HepG2 (cell line): Measurements from ENCODE around the gene SGPP1. TPM values are rescaled to one million over a fixed set of nuclear protein-coding genes. Genes with fewer than 3 reads are reported as not detected.

Experiments
- ATAC-seq: fragments of 200-7000 bp; cut with Tn5 transposase; 3 replicates; pipeline ENCODE4 v1.9.1; 2020; ENCODE audit warnings: mild to moderate bottlenecking, moderate library complexity
- BruUV-seq: library from RNA; stranded (reverse); fragments of 400-500 nt; replicated peaks from 2 replicates; lab custom pipeline; 2021; lab: Mats Ljungman, UMichigan
- CTCF ChIA-PET: fragments of 300-600 bp; formaldehyde crosslinking; extraction: SDS; loops from one replicate; lab custom pipeline; 2021; ENCODE audit warnings: low total read pairs, inconsistent platforms, low intra/inter-chr PET ratio; lab: Yijun Ruan, JAX
- POLR2A ChIA-PET: fragments of 350-600 bp; sonication (Branson Sonifier 250); formaldehyde crosslinking; loops from one replicate; lab custom pipeline; 2020; ENCODE audit warnings: antibody characterized with exemption, inconsistent platforms; lab: Yijun Ruan, JAX
- DNase-seq: peaks from one replicate; pipeline ENCODE4 v3.0.0-alpha.2; 2015; ENCODE audit warnings: low spot score
- FAIRE-seq: peaks from 3 replicates; lab custom pipeline; 2011; peaks lifted over from hg19 to GRCh38; lab: Jason Lieb, UNC
- H2AFZ ChIP-seq: one replicate; pipeline ENCODE4 v1.6.1; 2011; ENCODE audit warnings: low read length, inconsistent platforms
- H3K27ac ChIP-seq: fragments of 300-600 bp; 3 replicates; pipeline ENCODE4 v1.8.0; 2011; ENCODE audit warnings: mixed run types, mild to moderate bottlenecking, mixed read lengths, low read length, inconsistent platforms; ENCODE audit not compliant: insufficient read depth; ENCODE audit errors: extremely low read length
- H3K27me3 ChIP-seq, 2 experiments: fragments of 200-600 bp in 1 of 2; 2 replicates in 1 of 2; 3 replicates in 1 of 2; pipeline versions ENCODE4 v1.6.0 to v1.8.0; 2011; ENCODE audit warnings: low read length in 2 of 2, mild to moderate bottlenecking in 2 of 2, moderate library complexity in 2 of 2, inconsistent platforms in 1 of 2; ENCODE audit not compliant: insufficient read depth in 2 of 2, control insufficient read depth in 1 of 2
- H3K36me3 ChIP-seq, 2 experiments: fragments of 200-600 bp in 1 of 2; replicated peaks in 1 of 2; 2 replicates in 1 of 2; 3 replicates in 1 of 2; pipeline versions ENCODE4 v1.5.1 to v1.8.0; 2011; ENCODE audit warnings: low read length in 2 of 2, inconsistent platforms in 1 of 2; ENCODE audit not compliant: insufficient read depth in 2 of 2, control insufficient read depth in 1 of 2
- H3K4me1 ChIP-seq: 2 replicates; pipeline ENCODE4 v1.5.1; 2012; ENCODE audit warnings: low read length, inconsistent platforms; ENCODE audit not compliant: insufficient read depth
- H3K4me2 ChIP-seq: 2 replicates; pipeline ENCODE4 v1.6.0; 2011; ENCODE audit warnings: low read depth, low read length, inconsistent platforms
- H3K4me3 ChIP-seq, 3 experiments: fragments of 200-600 bp in 1 of 3; sonication (generic), shearing (Covaris generic) in 1 of 3; replicated peaks in 1 of 3; 2 replicates each; pipeline ENCODE4 v1.5.1; 2011 to 2016; ENCODE audit warnings: low read length in 3 of 3, inconsistent platforms in 2 of 3, low read depth in 2 of 3, mild to moderate bottlenecking in 2 of 3, control low read depth in 1 of 3, mixed read lengths in 1 of 3; ENCODE audit not compliant: insufficient read depth in 1 of 3
- H3K79me2 ChIP-seq: one replicate; pipeline ENCODE4 v1.6.1; 2011; ENCODE audit warnings: low read length, inconsistent platforms; ENCODE audit not compliant: insufficient read depth
- H3K9ac ChIP-seq: 2 replicates; pipeline ENCODE4 v1.6.0; 2011; ENCODE audit warnings: mild to moderate bottlenecking, low read depth, low read length, inconsistent platforms; ENCODE audit not compliant: insufficient read depth
- H3K9me3 ChIP-seq: 2 replicates; pipeline ENCODE4 v1.5.1; 2012; ENCODE audit warnings: mild to moderate bottlenecking, low read length
- H4K20me1 ChIP-seq: 2 replicates; pipeline ENCODE4 v1.6.0; 2011; ENCODE audit warnings: inconsistent platforms, mild to moderate bottlenecking, low read length, moderate library complexity; ENCODE audit not compliant: insufficient read depth
- AGO2 ChIP-seq: fragments of 200-400 bp; formaldehyde crosslinking; optimal IDR thresholded peaks from 2 replicates; pipeline ENCODE3; 2017; ENCODE audit warnings: mild to moderate bottlenecking, low read depth, low read length, moderate library complexity
- CBX2 ChIP-seq, 2 experiments: fragments of 200-600 bp in 1 of 2; sonication (generic); formaldehyde crosslinking in 1 of 2; IDR thresholded peaks; 2 replicates each; pipeline versions ENCODE4 v1.7.0 to v1.8.1; 2018 to 2022; ENCODE audit warnings: low read depth in 2 of 2, low read length in 1 of 2, mild to moderate bottlenecking in 1 of 2, missing genetic modification reagents in 1 of 2
- FOXM1 ChIP-seq: sonication (generic); formaldehyde crosslinking; IDR thresholded peaks from 2 replicates; pipeline ENCODE4 v1.5.0; 2020; ENCODE audit warnings: missing genetic modification reagents
- HNF4A ChIP-seq: sonication (generic); formaldehyde crosslinking; IDR thresholded peaks from 2 replicates; pipeline ENCODE4 v1.4.0; 2020; ENCODE audit warnings: missing genetic modification reagents
- ISX ChIP-seq: sonication (generic); formaldehyde crosslinking; conservative IDR thresholded peaks from 2 replicates; pipeline ENCODE4 v1.5.0; 2020; ENCODE audit warnings: missing genetic modification reagents
- MAFF ChIP-seq: IDR thresholded peaks from 2 replicates; pipeline ENCODE4 v1.6.1; 2011; ENCODE audit warnings: low read depth, low read length, improper control_type of control experiment
- NFYC ChIP-seq: IDR thresholded peaks from 2 replicates; pipeline ENCODE4 v1.6.1; 2016; ENCODE audit warnings: missing genetic modification reagents, missing compliant biosample characterization
- PRMT3 ChIP-seq: sonication (generic); formaldehyde crosslinking; IDR thresholded peaks from 2 replicates; pipeline ENCODE4 v1.8.1; 2022; ENCODE audit warnings: low read depth, mild to moderate bottlenecking, moderate library complexity, missing genetic modification reagents, borderline replicate concordance
- RARA ChIP-seq: IDR thresholded peaks from 2 replicates; pipeline ENCODE4 v1.6.1; 2016; ENCODE audit warnings: missing genetic modification reagents, missing compliant biosample characterization
- ZNF337 ChIP-seq: sonication (generic); formaldehyde crosslinking; IDR thresholded peaks from 2 replicates; pipeline ENCODE4 v1.5.1; 2020; ENCODE audit warnings: missing genetic modification reagents, low read depth, mild to moderate bottlenecking, borderline replicate concordance
- ZNF619 ChIP-seq: sonication (generic); formaldehyde crosslinking; IDR thresholded peaks from 2 replicates; pipeline ENCODE4 v1.4.0; 2020; ENCODE audit warnings: mild to moderate bottlenecking, missing genetic modification reagents
- ZNF768 ChIP-seq: sonication (generic); formaldehyde crosslinking; IDR thresholded peaks from 2 replicates; pipeline ENCODE4 v1.4.0; 2020; ENCODE audit warnings: missing genetic modification reagents
- WGBS: methylation state at CpG from one replicate; pipeline ENCODE4 v1.1.6; 2017; ENCODE audit warnings: low lambda C conversion rate; 5-methylcytosine and 5-hydroxymethylcytosine counted together
- in situ Hi-C: cut with HindIII; loops from 2 replicates; pipeline ENCODE4 v1.10.0; 2017; ENCODE audit warnings: low pct_unique_long_range_greater_than_20kb; ENCODE audit not compliant: extremely low pct_ligation_motif_present
- intact Hi-C: fragments of 100-400 bp; cut with micrococcal nuclease; formaldehyde crosslinking; loops from one replicate; pipeline ENCODE4 v1.10.0; 2022; ENCODE audit not compliant: unreplicated experiment
- polyA plus RNA-seq, 8 experiments: library from polyadenylated mRNA; depleted of rRNA in 3 of 8; stranded (reverse) in 7 of 8; unstranded in 1 of 8; fragments of >200 nt; fragmentation: Illumina TruSeq in 4 of 8; extraction: Trizol in 4 of 8; gene quantifications; 2 replicates each; pipeline versions ENCODE4 v1.2.1 to v1.2.3, GENCODE V29; 2011 to 2016; ENCODE audit warnings: low read depth in 4 of 8, missing spikeins in 1 of 8, mixed read lengths in 1 of 8; ENCODE audit not compliant: insufficient read depth in 1 of 8
- total RNA-seq, 5 experiments: library from RNA; depleted of rRNA; stranded (reverse); fragments of >200 nt; fragmentation: Illumina TruSeq; extraction: Trizol; gene quantifications; 2 replicates each; pipeline ENCODE4 v1.2.3, GENCODE V29; 2016; ENCODE audit warnings: low read depth in 1 of 5
- TF ChIP-seq, protein P1 (sequence below): sonication (generic); formaldehyde crosslinking; IDR thresholded peaks from 2 replicates; pipeline ENCODE4 v1.4.0; 2020; ENCODE audit warnings: missing genetic modification reagents
- TF ChIP-seq, protein P2 (sequence below): sonication (generic); formaldehyde crosslinking; IDR thresholded peaks from 2 replicates; pipeline ENCODE4 v1.5.1; 2020; ENCODE audit warnings: mild to moderate bottlenecking, missing genetic modification reagents, moderate library complexity
- TF ChIP-seq, protein P3 (sequence below): IDR thresholded peaks from 2 replicates; pipeline ENCODE4 v1.6.1; 2016; ENCODE audit warnings: control low read depth

Gene SGPP1
- total and polyA plus RNA-seq, 2 of the 13 experiments (the other 11 are each of a cell fraction or from before 2014, with no cell fraction given) = 6.4 to 6.8 TPM

DNA sequence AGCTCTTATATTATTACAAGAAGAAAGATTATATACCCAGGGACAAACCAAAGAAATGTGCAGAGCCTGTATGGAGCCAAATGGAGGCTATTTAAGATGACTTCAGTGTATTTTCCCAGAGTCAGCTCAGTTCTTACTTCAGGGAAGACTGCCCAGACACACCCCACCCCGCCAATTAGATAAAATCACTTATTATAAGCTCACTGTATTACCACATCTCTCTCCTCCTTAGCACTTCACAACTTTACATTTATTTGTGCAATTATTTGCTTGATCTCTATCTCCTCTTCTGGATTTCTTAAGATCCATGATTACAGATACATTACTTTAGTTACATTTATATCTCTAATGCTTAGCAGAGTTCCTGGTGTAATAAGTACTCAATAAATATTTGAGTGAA, 61.5 kb downstream of the SGPP1 start (continued):
- TF ChIP-seq, protein P1, sequence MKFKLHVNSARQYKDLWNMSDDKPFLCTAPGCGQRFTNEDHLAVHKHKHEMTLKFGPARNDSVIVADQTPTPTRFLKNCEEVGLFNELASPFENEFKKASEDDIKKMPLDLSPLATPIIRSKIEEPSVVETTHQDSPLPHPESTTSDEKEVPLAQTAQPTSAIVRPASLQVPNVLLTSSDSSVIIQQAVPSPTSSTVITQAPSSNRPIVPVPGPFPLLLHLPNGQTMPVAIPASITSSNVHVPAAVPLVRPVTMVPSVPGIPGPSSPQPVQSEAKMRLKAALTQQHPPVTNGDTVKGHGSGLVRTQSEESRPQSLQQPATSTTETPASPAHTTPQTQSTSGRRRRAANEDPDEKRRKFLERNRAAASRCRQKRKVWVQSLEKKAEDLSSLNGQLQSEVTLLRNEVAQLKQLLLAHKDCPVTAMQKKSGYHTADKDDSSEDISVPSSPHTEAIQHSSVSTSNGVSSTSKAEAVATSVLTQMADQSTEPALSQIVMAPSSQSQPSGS (CRISPR knock-in tag) = no peak

DNA sequence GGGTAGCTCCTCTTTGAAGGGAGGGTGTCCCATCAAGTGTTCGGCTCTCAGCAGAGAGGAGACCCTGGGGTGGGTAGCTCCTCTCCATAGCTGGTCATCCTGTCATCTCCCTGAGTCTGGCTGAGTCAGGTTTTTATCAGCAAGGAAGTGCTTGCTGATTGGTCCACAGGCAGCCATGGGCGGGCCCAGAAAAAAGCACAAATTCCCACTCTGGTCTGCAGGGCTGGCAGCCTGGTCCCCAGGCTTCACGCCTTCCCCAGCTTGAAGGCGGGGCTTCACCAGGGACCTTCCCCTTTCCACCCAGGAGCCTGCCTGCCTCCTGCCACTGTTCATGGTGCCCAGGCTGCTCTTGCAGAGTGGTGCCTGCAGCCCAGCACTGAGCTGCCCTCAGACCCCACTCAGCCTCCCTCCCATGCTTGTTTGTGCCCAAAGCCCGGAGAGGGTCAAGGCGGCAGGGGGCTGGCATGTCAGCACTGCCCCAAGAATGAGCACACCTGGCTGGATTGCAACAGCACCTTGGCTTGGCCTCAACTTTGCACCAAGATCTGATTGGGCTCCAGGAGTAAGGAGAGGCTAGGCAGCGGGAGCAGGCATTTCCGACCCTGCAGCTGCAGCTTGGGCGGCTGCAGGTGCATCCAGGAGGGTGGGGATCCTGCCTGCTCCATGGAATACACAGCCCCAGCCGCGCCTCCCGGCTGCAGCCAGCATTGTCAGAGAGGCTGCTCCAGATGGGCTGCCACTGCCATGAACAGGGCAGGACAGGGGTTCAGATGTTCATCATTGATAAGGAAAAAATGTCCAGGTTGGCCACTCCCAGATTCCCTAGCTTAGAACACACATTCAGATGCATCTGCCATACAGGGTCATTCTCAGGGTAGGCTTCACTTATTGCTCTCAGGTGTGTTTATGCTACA, 64.2 kb downstream of the SGPP1 start:
- peak overlapping the region; percentile 61 for H3K4me2 ChIP-seq
- no peaks in the 10 kb centered on the region for H3K79me2 ChIP-seq
- no peaks in the 10 kb centered on the region for H3K9me3 ChIP-seq
- H3K9ac ChIP-seq = no peak overlapping the region
- ATAC-seq (peak; percentile 86), FAIRE-seq (no peak), DNase-seq (peak; percentile 30)
- CTCF ChIA-PET = no interaction called here
- no peak overlapping the region for H2AFZ ChIP-seq
- 89% methylated on average over 1 of the region's 12 CpGs for WGBS
- intact Hi-C loops (no loop called here), in situ Hi-C loops (no loop called here)
- H3K27me3 ChIP-seq = no peaks in the 10 kb centered on the region
- H3K36me3 ChIP-seq = no peaks in the 10 kb centered on the region
- no TSS peak for BruUV-seq
- peaks cover 25% of the 10 kb centered on the region for H3K4me1 ChIP-seq
- H3K4me3 ChIP-seq = peak overlapping the region in 2 of 3 experiments; percentile 24 to 43; a peak in 2 of 6 replicates
- no peaks in the 10 kb centered on the region for H4K20me1 ChIP-seq
- H3K27ac ChIP-seq = no peak overlapping the region
- POLR2A ChIA-PET = interaction anchor here (1.5 kb wide), 1 partner anchor 22 kb away, joined by 12 read pairs; the partner anchor contains the start of gene WDR89
- TF ChIP-seq PRMT3 (no peak), FOXM1 (no peak), ZNF768 (CRISPR knock-in tag) (peak; percentile 66; the same call in 1 of the 2 replicates), ZNF337 (CRISPR knock-in tag) (no peak), AGO2 (peak; percentile 21), NFYC (CRISPR knock-in tag) (peak; percentile 48; the same call in 1 of the 2 replicates), CBX2 (IDR thresholded peaks at IDR 0.05; ENCODE audit: low read depth, low read length) (no peak), CBX2 (CRISPR knock-in tag; IDR thresholded peaks at IDR 0.05; ENCODE audit: low read depth) (no peak), HNF4A (CRISPR knock-in tag) (peak; percentile 32; the same call in 1 of the 2 replicates), ZNF619 (CRISPR knock-in tag) (no peak), MAFF (peak; percentile 40; the same call in 1 of the 2 replicates), RARA (0 out of 2 replicates have a peak, but pooled peaks have one; percentile 16), ISX (CRISPR knock-in tag) (no peak)
- TF ChIP-seq, protein P2, sequence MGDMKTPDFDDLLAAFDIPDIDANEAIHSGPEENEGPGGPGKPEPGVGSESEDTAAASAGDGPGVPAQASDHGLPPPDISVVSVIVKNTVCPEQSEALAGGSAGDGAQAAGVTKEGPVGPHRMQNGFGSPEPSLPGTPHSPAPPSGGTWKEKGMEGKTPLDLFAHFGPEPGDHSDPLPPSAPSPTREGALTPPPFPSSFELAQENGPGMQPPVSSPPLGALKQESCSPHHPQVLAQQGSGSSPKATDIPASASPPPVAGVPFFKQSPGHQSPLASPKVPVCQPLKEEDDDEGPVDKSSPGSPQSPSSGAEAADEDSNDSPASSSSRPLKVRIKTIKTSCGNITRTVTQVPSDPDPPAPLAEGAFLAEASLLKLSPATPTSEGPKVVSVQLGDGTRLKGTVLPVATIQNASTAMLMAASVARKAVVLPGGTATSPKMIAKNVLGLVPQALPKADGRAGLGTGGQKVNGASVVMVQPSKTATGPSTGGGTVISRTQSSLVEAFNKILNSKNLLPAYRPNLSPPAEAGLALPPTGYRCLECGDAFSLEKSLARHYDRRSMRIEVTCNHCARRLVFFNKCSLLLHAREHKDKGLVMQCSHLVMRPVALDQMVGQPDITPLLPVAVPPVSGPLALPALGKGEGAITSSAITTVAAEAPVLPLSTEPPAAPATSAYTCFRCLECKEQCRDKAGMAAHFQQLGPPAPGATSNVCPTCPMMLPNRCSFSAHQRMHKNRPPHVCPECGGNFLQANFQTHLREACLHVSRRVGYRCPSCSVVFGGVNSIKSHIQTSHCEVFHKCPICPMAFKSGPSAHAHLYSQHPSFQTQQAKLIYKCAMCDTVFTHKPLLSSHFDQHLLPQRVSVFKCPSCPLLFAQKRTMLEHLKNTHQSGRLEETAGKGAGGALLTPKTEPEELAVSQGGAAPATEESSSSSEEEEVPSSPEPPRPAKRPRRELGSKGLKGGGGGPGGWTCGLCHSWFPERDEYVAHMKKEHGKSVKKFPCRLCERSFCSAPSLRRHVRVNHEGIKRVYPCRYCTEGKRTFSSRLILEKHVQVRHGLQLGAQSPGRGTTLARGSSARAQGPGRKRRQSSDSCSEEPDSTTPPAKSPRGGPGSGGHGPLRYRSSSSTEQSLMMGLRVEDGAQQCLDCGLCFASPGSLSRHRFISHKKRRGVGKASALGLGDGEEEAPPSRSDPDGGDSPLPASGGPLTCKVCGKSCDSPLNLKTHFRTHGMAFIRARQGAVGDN = peak; percentile 34
- TF ChIP-seq, protein P3, sequence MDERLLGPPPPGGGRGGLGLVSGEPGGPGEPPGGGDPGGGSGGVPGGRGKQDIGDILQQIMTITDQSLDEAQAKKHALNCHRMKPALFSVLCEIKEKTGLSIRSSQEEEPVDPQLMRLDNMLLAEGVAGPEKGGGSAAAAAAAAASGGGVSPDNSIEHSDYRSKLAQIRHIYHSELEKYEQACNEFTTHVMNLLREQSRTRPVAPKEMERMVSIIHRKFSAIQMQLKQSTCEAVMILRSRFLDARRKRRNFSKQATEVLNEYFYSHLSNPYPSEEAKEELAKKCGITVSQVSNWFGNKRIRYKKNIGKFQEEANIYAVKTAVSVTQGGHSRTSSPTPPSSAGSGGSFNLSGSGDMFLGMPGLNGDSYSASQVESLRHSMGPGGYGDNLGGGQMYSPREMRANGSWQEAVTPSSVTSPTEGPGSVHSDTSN (CRISPR knock-in tag) = no peak
